Measurements from ENCODE around the gene UBE2H. TPM values are rescaled to one million over a fixed set of nuclear protein-coding genes. Genes with fewer than 3 reads are reported as not detected.

UBE2H gene
- total and polyA plus RNA-seq, 8 donors = 58.7 to 121 (median 82.8) TPM

DNA sequence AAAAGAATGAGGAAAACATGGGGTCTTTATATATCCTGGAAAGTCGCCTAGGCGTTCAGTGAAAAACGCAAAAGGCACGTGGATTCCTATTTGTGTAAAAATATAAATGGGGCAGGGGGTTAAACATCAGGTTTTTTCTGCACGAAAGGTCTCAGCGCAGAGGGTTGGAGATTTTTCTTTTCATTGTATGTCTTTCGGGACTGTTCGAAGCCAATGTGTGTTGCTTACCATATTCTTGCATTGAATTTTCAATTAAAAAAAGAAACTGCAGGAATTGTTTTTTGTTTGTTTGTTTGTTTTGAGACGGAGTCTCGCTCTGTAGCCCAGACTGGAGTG lies 169.2 kb downstream of the UBE2H start:
- Histone ChIP-seq H3K4me1 (peaks cover 53 to 70% of the 10 kb centered on the region in 2 donors), H3K9me3 (no peaks in the 10 kb centered on the region), H3K36me3 (no peaks in the 10 kb centered on the region), H3K4me3 (no peak overlapping the region), H3K27me3 (peaks cover 87 to 100% of the 10 kb centered on the region in 2 donors), H3K27ac (no peak overlapping the region)
- TF ChIP-seq, protein P1, sequence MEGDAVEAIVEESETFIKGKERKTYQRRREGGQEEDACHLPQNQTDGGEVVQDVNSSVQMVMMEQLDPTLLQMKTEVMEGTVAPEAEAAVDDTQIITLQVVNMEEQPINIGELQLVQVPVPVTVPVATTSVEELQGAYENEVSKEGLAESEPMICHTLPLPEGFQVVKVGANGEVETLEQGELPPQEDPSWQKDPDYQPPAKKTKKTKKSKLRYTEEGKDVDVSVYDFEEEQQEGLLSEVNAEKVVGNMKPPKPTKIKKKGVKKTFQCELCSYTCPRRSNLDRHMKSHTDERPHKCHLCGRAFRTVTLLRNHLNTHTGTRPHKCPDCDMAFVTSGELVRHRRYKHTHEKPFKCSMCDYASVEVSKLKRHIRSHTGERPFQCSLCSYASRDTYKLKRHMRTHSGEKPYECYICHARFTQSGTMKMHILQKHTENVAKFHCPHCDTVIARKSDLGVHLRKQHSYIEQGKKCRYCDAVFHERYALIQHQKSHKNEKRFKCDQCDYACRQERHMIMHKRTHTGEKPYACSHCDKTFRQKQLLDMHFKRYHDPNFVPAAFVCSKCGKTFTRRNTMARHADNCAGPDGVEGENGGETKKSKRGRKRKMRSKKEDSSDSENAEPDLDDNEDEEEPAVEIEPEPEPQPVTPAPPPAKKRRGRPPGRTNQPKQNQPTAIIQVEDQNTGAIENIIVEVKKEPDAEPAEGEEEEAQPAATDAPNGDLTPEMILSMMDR (IDR thresholded peaks at IDR 0.05) = no peak
- ATAC-seq = no peak
- intact Hi-C loops (cut with DNase I) = no loop called here
- DNase-seq = no peak

DNA sequence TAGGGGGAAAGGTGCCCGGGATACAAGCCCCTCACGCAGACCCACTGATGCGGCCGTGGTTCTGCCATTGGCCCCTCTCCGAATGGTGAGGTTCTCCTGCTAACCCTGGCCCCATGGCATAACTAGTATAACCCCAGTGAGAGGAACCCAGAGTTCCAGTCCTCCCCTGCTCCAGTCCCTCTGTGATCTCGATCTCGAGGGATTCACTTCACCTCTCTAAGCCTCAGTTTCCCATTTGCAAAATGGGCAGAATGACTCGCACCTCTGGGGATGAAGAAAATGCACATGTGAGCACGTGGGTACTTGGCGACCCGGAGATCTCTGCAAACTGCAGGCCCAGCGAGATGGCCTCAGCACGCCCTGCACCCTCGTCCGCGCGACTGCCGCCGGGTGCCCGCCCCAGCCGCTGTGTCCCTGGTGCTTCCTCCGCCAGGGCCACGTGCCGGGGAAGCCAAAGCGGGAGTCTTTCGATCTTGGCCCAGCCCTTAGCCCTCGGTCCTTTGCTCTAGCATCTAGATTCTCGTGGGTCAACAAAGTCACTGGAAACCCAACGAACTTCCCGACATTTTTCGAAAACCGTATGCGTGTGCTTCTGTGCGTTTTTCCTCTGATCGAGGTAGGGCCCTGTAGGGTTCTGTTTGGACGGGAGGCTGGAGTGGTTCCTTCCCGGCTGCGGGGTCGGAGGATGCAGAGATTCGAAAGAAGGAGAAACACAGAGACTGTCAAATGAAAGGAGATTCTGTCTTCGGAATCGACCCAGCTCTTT lies 169.8 kb downstream of the UBE2H start:
- intact Hi-C loops (cut with DNase I) = no loop called here
- TF ChIP-seq, protein P1 (IDR thresholded peaks at IDR 0.05) = no peak
- DNase-seq = no peak
- no peaks in the 10 kb centered on the region for H3K36me3 ChIP-seq
- peaks cover 92 to 100% of the 10 kb centered on the region in 2 donors for H3K27me3 ChIP-seq
- H3K27ac ChIP-seq = no peak overlapping the region
- ATAC-seq = no peak
- H3K9me3 ChIP-seq = no peaks in the 10 kb centered on the region
- H3K4me1 ChIP-seq = peaks cover 56 to 75% of the 10 kb centered on the region in 2 donors
- no peak overlapping the region for H3K4me3 ChIP-seq

DNA sequence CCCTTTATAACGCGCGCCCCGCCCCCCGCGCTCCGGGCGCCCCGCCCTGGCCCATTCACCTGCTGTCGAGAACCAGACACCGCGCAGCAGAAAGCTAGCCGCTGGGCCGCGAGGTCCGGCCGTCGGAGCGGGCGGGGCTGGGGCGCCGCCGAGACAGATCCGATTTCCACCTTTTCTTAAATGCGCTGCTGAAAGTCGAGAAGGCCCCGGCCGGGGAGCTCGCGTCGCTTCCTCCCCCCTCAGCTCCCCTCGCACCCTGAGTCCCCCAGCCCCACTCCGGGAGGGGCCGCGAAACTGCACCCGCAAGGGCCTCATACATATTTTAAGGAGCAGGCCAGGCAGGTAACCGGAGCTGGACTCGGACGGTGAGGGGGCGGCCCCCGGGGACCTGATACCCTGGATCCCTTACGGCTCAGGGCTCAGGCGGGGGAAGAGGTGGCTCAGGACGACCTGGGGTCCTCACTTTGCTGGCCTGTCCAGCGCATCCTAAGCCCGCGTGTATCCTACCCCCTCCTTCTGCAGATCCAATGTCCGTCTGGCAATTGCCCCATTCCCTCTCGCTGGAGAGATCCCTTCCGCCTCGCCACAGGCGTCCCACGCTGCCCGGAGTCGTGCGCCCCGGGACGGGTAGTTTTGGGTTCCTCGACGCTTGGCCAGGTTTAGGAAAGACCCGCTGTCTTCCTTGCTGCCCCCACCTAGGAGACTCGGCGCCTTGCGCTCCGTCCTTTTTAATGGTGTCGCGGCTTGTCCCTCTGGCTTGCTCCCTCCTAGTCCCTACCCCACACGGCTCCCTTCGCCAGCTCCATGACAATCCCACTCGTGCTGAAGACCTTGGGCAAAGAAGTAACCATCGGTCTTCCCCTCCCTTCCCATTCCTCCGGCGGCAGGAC lies 170.6 kb downstream of the UBE2H start:
- peaks cover 98 to 100% of the 10 kb centered on the region in 2 donors for H3K27me3 ChIP-seq
- H3K9me3 ChIP-seq = no peaks in the 10 kb centered on the region
- DNase-seq (no peak), ATAC-seq (no peak)
- peaks cover 56 to 76% of the 10 kb centered on the region in 2 donors for H3K4me1 ChIP-seq
- TF ChIP-seq, protein P1 (IDR thresholded peaks at IDR 0.05) = no peak
- H3K36me3 ChIP-seq = no peaks in the 10 kb centered on the region
- no peak overlapping the region for H3K27ac ChIP-seq
- H3K4me3 ChIP-seq = peak overlapping the region in 1 of 2 donors; percentile 6
- intact Hi-C loops (cut with DNase I) = no loop called here

DNA sequence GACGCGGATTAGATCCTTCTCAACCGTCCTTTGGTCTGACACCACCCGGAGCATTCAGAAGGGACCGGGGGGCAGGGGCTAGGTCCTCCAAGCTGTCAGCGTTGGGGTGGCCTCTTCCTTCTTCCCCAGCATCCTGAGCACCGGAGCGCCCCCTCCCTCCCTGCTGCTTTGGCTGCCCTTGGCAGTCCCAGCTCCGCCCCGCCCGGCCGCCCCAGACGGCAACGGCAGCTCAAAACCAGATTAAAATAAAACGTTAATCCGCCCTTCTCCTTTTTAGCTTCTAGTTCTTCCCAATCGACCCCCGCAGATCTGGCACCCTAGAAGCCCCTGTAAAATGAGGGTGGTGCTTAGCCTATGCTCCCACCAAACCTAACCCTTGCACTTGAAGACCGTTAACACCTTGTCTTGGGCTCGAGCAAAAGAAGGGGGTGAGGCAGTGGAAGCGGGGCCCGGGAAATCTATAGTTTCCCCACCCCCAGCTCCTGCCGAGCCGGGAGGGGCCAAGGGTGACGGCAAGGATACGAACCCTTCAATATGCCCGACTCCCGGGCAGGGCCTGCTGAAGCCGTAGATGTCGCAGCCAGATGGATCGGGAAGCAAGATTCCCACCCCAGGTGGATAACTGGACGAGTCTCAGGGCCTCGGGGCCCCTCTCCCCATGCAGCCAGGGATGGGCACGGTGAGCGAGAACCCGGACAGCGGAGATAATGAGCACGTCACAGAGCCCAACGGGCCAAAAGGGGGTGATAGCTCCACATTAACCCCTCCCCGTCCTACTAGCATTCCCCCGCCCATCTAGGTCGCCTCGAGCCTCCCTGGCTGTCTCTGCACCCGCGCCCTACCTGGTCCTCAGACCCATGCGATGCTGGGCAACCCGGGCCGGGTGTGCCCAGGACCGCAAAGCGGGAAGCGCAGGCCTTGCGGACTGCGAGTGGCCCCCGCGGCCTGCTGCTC lies 171.5 kb downstream of the UBE2H start:
- peak overlapping the region; percentile 40 to 57 for H3K4me3 ChIP-seq
- peaks cover 56 to 76% of the 10 kb centered on the region in 2 donors for H3K4me1 ChIP-seq
- DNase-seq (no peak), ATAC-seq (peak; percentile 1)
- H3K36me3 ChIP-seq = no peaks in the 10 kb centered on the region
- H3K9me3 ChIP-seq = no peaks in the 10 kb centered on the region
- TF ChIP-seq, protein P1 (IDR thresholded peaks at IDR 0.05) = no peak
- intact Hi-C loops (cut with DNase I) = no loop called here
- no peak overlapping the region for H3K27ac ChIP-seq
- H3K27me3 ChIP-seq = peaks cover 94 to 100% of the 10 kb centered on the region in 2 donors

Other genes with a start within 250 kb of the UBE2H start
- gene ZC3HC1, start 98.4 kb upstream of the UBE2H start, total RNA-seq = 10 to 100 TPM; 10.9 to 13.7 TPM
- 10 to 100 TPM; 24.6 to 26.5 (median 25.7) TPM for gene ZC3HC1, start 98.4 kb upstream of the UBE2H start, polyA plus RNA-seq (ENCODE audit: insufficient read length in 6 of 6)
- 10 to 100 TPM; 33.3 to 36.3 TPM for gene KLHDC10, start 117.6 kb upstream of the UBE2H start, total RNA-seq
- gene KLHDC10, start 117.6 kb upstream of the UBE2H start, polyA plus RNA-seq (ENCODE audit: insufficient read length in 6 of 6) = 10 to 100 TPM; 35.7 to 39.7 (median 38.5) TPM

All from left lung (tissue), 10 donors.